T-cell (primary cell): ENCODE results near the gene RB1. TPM values are rescaled to one million over a fixed set of nuclear protein-coding genes. Genes with fewer than 3 reads are reported as not detected.

ENCODE experiments used
- ATAC-seq, 4 experiments: fragments of 200-7000 bp in 3 of 4; fragments of 150-1000 bp in 1 of 4; cut with Tn5 transposase; replicated peaks in 1 of 4; 1 replicate in 3 of 4; 2 replicates in 1 of 4; pipeline ENCODE4 v1.10.0; 2021; ENCODE audit warnings: moderate library complexity in 3 of 4, mild to moderate bottlenecking in 2 of 4, moderate number of reproducible peaks in 1 of 4
- CTCF ChIA-PET, 2 donors: fragments of 300-600 bp; sonication (Branson Sonifier 250); formaldehyde crosslinking; loops; one replicate each; lab custom pipeline; 2022; ENCODE audit warnings: antibody characterized with exemption in 2 of 2; lab: Charles Lee
- POLR2A ChIA-PET, 2 donors: fragments of 300-600 bp; sonication (Branson Sonifier 250); formaldehyde crosslinking; loops; one replicate each; lab custom pipeline; 2022; ENCODE audit warnings: antibody characterized with exemption in 2 of 2; lab: Charles Lee
- DNase-seq, 35 experiments: peaks; one replicate each; pipeline versions ENCODE4 v3.0.0 to v3.0.0-alpha.2; 2013 to 2023
- H3K27ac ChIP-seq: one replicate; pipeline ENCODE4 v1.5.1; 2013; ENCODE audit warnings: low read length
- H3K27me3 ChIP-seq, 2 experiments: replicated peaks in 1 of 2; 1 replicate in 1 of 2; 2 replicates in 1 of 2; pipeline versions ENCODE4 v1.6.1 to v1.7.0; 2013; ENCODE audit warnings: low read length in 1 of 2, mixed read lengths in 1 of 2; ENCODE audit not compliant: control insufficient read depth in 2 of 2, insufficient read depth in 2 of 2; ENCODE audit errors: extremely low read depth in 1 of 2
- H3K36me3 ChIP-seq, 2 donors: 1 replicate in 1 of 2; 2 replicates in 1 of 2; pipeline versions ENCODE4 v1.6.1 to v1.7.0; 2013; ENCODE audit warnings: low read length in 1 of 2; ENCODE audit not compliant: control insufficient read depth in 2 of 2, insufficient read depth in 1 of 2; ENCODE audit errors: extremely low read depth in 1 of 2
- H3K4me1 ChIP-seq, 2 experiments: 1 replicate in 1 of 2; 2 replicates in 1 of 2; pipeline versions ENCODE4 v1.6.1 to v1.7.0; 2013; ENCODE audit warnings: low read length in 2 of 2, mixed read lengths in 1 of 2; ENCODE audit not compliant: insufficient read depth in 2 of 2, control insufficient read depth in 1 of 2; ENCODE audit errors: extremely low read depth in 1 of 2
- H3K4me3 ChIP-seq, 2 donors: 1 replicate in 1 of 2; 2 replicates in 1 of 2; pipeline versions ENCODE4 v1.5.1 to v1.7.0; 2013; ENCODE audit warnings: mild to moderate bottlenecking in 2 of 2, low read length in 1 of 2, moderate library complexity in 1 of 2; ENCODE audit not compliant: control insufficient read depth in 1 of 2; ENCODE audit errors: extremely low read depth in 1 of 2
- H3K9me3 ChIP-seq: 2 replicates; pipeline ENCODE4 v1.7.0; 2013
- H3K27ac Mint-ChIP-seq, 2 donors: one replicate each; pipeline ENCODE4 v1.8.0; 2020 to 2021; ENCODE audit warnings: mild to moderate bottlenecking in 2 of 2, mixed read lengths in 2 of 2
- H3K27me3 Mint-ChIP-seq, 2 donors: one replicate each; pipeline ENCODE4 v1.8.0; 2021 to 2022; ENCODE audit warnings: mixed read lengths in 2 of 2
- H3K36me3 Mint-ChIP-seq: one replicate; pipeline ENCODE4 v1.8.0; 2021; ENCODE audit warnings: mixed read lengths
- H3K4me1 Mint-ChIP-seq, 3 donors: one replicate each; pipeline ENCODE4 v1.8.0; 2020 to 2022; ENCODE audit warnings: mixed read lengths in 3 of 3, mild to moderate bottlenecking in 1 of 3
- H3K4me3 Mint-ChIP-seq, 3 donors: one replicate each; pipeline ENCODE4 v1.8.0; 2020 to 2022; ENCODE audit warnings: mild to moderate bottlenecking in 3 of 3, mixed read lengths in 3 of 3, moderate library complexity in 3 of 3
- H3K9me3 Mint-ChIP-seq, 3 donors: one replicate each; pipeline ENCODE4 v1.8.0; 2020 to 2022; ENCODE audit warnings: mixed read lengths in 3 of 3
- WGBS: methylation state at CpG from one replicate; pipeline ENCODE4 v1.1.5; 2013; ENCODE audit warnings: missing lambda C conversion rate; ENCODE audit not compliant: insufficient coverage; 5-methylcytosine and 5-hydroxymethylcytosine counted together
- total RNA-seq, 35 experiments: library from RNA in 6 of 35; stranded (reverse) in 6 of 35; fragments of 120-200 nt in 1 of 35; gene quantifications; one replicate each; pipeline versions ENCODE4 v1.2.1 to v1.2.4 and lab custom pipeline; 2013 to 2026

RB1 gene
- total RNA-seq, 5 donors from 2014 or later (not counting 1 experiment from before 2014, with no cell fraction given): 17.8 to 26.6 (median 24.0) TPM

DNA sequence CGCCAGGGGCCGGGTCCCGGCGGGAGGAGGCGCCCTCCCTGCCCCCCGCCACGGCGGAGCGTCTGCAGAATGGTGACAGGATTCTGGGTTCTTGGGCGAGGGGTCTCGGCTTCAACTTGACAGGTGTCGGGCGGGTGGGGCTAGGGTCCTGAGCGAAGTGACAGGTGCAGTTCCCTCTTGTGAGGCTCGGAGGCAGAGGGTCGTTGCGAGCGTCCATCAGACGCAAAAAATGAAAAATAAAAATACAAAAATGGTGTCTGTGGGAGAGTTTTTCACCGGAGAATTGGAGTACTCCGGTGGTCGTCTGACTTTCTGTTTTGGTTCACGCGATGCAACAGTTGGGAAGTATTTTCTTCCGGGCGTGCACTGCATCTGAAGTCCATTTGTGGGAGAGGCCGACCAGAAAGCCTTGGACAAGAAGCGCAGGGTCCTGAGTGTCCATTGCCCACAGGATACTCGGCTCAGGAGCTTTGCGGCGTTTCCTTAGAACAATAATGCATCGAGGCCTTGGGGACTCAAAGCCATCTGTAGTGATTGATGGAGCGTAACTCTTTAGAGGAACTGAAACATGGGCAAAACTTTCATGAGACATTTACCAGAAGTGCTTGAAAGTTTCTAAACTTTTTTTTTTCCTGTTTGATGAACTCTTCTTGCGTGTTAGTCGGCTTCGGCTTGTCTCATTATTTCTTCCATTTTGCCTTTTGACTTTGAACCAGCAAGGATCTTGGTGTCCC lies 759 bp downstream of the RB1 start:
- CTCF ChIA-PET: interaction anchor here in 1 of 2 donors (0.7 kb wide), 1 partner anchor 83 kb away, joined by 3 read pairs; no protein-coding TSS in a partner anchor
- DNase-seq (peak in 8 of 35 experiments; percentile 4 to 59 (median 30)), ATAC-seq (peak in 3 of 4 experiments; percentile 6 to 15 (median 11))
- H3K27ac ChIP-seq: peak overlapping the region; percentile 99
- Mint-ChIP-seq H3K36me3 (peaks cover 14% of the 10 kb centered on the region), H3K27me3 (no peaks in the 10 kb centered on the region), H3K4me3 (peak overlapping the region; percentile 94 to 97 (median 95)), H3K27ac (peak overlapping the region; percentile 95 to 97), H3K4me1 (peaks cover 33 to 43% (median 35%) of the 10 kb centered on the region in 3 donors), H3K9me3 (no peaks in the 10 kb centered on the region)
- H3K36me3 ChIP-seq: no peaks in the 10 kb centered on the region
- H3K4me1 ChIP-seq: peaks cover 11 to 16% of the 10 kb centered on the region in 2 experiments
- peak overlapping the region; percentile 96 to 98 for H3K4me3 ChIP-seq
- H3K9me3 ChIP-seq: no peaks in the 10 kb centered on the region
- 1% methylated on average over 35 of the region's 36 CpGs for WGBS
- POLR2A ChIA-PET: interaction anchor here (0.5 to 1.0 kb wide), 3 partner anchors 10 to 118 kb away, joined by 3 read pairs; no protein-coding TSS in a partner anchor
- H3K27me3 ChIP-seq: no peaks in the 10 kb centered on the region

GRCh38 chr13:48311223-48311622 lies 7.7 kb downstream of the RB1 start:
- POLR2A ChIA-PET: interaction anchor here in 1 of 2 donors (0.6 kb wide), 1 partner anchor 88 kb away, joined by 3 read pairs; no protein-coding TSS in a partner anchor
- no CpG with 5 or more reads among the region's 1 CpG for WGBS
- H3K9me3 Mint-ChIP-seq: no peaks in the 10 kb centered on the region

DNA sequence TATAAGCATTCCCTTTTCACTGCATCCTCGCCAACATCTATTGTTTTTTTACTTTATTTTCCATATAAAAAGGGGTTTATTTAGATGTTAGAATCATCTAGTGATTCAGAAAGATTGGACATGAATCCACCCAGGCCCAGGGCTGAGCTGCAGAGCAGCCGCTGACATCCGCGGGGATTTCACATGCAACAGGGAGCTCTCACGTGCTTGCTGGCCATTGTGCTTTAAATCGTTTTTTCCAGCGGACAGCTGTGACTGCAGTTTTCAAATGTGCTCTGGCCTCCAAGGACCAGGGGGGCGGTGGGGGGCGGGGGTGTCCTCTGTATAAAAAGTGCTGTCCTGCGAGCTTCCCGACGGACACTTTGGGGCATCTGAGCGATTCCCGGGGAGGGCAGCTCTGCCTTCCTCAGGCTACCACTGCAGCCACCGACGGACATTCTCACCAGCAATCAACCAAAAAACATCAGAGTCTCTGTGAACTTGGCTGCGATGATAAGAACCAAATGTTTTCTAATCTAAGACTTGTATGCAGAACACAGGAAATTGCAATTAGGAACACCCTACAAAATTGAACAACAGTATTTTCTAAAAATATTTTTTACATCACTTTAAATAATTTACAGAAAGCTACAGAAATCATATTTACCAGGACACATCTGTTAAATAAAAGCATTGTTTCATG lies 12.6 kb downstream of the RB1 start:
- H3K27me3 ChIP-seq: peaks cover 0 to 5% of the 10 kb centered on the region in 2 experiments
- CTCF ChIA-PET: no interaction called here
- POLR2A ChIA-PET: interaction anchor here in 1 of 2 donors (0.6 to 1.8 kb wide), 2 partner anchors 8 to 9 kb away, joined by 3 to 5 read pairs; no protein-coding TSS in a partner anchor
- H3K36me3 Mint-ChIP-seq: peaks cover 46% of the 10 kb centered on the region
- DNase-seq: no peak
- no peaks in the 10 kb centered on the region for H3K9me3 ChIP-seq
- 95% methylated on average over 13 of the region's 17 CpGs for WGBS
- H3K36me3 ChIP-seq: peaks cover 8 to 10% of the 10 kb centered on the region in 2 donors
- peak overlapping the region in 1 of 2 donors; percentile 28 for H3K27ac Mint-ChIP-seq
- no peak overlapping the region for H3K4me3 ChIP-seq
- H3K27ac ChIP-seq: no peak overlapping the region
- H3K4me1 Mint-ChIP-seq: peaks cover 35 to 48% (median 40%) of the 10 kb centered on the region in 3 donors
- no peak overlapping the region for H3K4me3 Mint-ChIP-seq
- H3K27me3 Mint-ChIP-seq: no peaks in the 10 kb centered on the region
- peaks cover 0 to 31% of the 10 kb centered on the region in 2 experiments for H3K4me1 ChIP-seq
- no peak for ATAC-seq
- no peaks in the 10 kb centered on the region for H3K9me3 Mint-ChIP-seq

More at GRCh38 chr13:48311223-48311622, 7.7 kb downstream of the RB1 start:
- H3K4me1 ChIP-seq: peaks cover 0 to under 1% of the 10 kb centered on the region in 2 experiments
- ATAC-seq (peak in 1 of 4 experiments; percentile 31), DNase-seq (no peak)
- peaks cover 0 to 2% of the 10 kb centered on the region in 2 donors for H3K36me3 ChIP-seq
- Mint-ChIP-seq H3K27me3 (no peaks in the 10 kb centered on the region), H3K4me3 (no peak overlapping the region), H3K4me1 (peaks cover 53 to 59% (median 53%) of the 10 kb centered on the region in 3 donors), H3K27ac (no peak overlapping the region), H3K36me3 (peaks cover 36% of the 10 kb centered on the region)
- H3K4me3 ChIP-seq: no peak overlapping the region
- no peaks in the 10 kb centered on the region for H3K27me3 ChIP-seq
- H3K27ac ChIP-seq: no peak overlapping the region
- no peaks in the 10 kb centered on the region for H3K9me3 ChIP-seq
- CTCF ChIA-PET: interaction anchor here in 1 of 2 donors (0.6 kb wide), 1 partner anchor 13 kb away, joined by 3 read pairs; no protein-coding TSS in a partner anchor

DNA sequence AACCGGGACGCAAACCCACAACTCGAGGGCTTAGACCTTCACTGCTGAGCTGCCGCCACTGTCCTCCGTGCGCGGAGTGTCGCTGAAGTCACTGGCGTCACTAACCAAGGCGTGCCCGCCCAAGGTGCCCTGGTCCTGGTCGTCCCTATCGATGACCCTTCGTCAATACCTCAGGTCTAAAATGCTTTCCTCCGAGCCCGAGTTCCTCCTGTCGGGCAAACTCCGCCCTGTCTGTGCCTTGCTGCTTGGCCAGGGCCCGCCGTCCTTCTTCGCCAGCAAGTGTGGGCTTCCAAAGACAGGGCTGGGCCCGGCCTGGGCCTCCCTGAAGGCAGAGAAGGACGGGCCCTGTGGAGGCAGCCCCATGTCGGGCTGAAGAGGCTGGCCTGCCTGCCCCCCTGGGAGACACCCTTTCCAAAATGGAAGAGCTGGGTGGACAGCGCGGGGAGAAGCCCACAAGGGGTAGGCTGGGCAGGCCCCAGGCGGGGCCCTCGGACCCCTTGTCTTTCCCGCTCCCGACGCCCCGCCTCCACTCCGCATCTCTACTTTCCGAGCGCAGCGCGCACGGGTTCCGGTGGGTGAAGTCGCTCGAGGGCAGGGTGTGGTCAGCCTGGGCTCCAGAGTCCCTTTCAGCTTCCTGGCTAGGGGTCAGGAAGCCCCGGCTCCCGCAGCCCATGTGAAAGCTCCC lies 13.4 kb downstream of the RB1 start:
- Mint-ChIP-seq H3K27ac (no peak overlapping the region), H3K9me3 (peaks cover 0 to 5% (median 0%) of the 10 kb centered on the region in 3 donors), H3K4me1 (peaks cover 39 to 56% (median 44%) of the 10 kb centered on the region in 3 donors), H3K4me3 (peak overlapping the region in 1 of 3 donors; percentile 90), H3K36me3 (peaks cover 52% of the 10 kb centered on the region), H3K27me3 (no peaks in the 10 kb centered on the region)
- Histone ChIP-seq H3K27me3 (peaks cover 0 to 5% of the 10 kb centered on the region in 2 experiments), H3K36me3 (peaks cover 8 to 10% of the 10 kb centered on the region in 2 donors), H3K27ac (no peak overlapping the region), H3K4me1 (peaks cover 0 to 31% of the 10 kb centered on the region in 2 experiments), H3K9me3 (no peaks in the 10 kb centered on the region), H3K4me3 (no peak overlapping the region)
- DNase-seq (no peak), ATAC-seq (no peak)
- 99% methylated on average over 43 of the region's 43 CpGs for WGBS
- CTCF ChIA-PET: no interaction called here
- POLR2A ChIA-PET: interaction anchor here in 1 of 2 donors (0.6 kb wide), 1 partner anchor 14 kb away, joined by 4 read pairs; no protein-coding TSS in a partner anchor

DNA sequence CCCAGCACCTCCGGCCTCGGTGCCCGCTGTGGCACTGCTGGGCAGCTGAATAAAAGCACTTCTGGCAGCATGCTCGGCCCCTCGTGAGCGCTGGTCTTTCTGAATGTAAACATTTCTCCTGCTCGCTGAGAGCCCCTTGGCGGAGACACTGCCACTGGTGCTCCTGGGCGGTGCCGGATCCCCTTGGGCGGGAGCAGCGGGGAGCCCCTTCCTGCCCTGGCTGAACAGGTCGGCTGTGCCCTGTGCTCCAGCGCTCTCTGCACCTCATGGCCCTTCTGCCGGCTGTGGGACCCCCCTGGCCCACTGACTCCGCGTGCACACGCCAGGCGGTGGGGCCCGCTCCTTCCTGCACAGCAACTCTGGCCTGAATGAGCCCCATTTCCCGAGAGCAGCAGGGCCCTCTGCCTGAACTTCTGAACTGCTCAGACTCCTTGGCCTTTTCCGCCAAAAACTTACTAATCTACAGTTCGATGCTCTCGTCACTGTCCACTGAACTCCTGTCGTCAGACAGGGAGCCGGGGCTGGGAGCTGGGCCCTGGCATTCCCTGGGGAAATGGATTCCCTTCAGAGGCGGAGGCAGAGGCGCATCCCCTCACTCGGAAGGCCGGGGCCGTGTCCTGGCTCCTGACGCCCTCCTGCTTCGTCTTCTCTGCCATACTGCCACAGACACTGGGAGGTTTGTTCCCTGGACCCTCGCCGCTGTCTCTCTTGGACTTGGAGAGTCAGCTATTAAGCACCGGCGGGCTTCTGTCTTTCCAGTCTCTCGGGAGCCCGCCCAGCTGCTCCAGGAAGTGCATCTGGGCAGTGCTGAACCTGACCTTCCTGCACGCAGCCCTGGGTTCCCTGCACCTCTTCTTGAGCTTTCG lies 14.2 kb downstream of the RB1 start:
- Histone ChIP-seq H3K36me3 (peaks cover 8 to 10% of the 10 kb centered on the region in 2 donors), H3K27me3 (peaks cover 0 to 5% of the 10 kb centered on the region in 2 experiments), H3K9me3 (no peaks in the 10 kb centered on the region), H3K4me3 (peak overlapping the region; percentile 47 to 74), H3K27ac (no peak overlapping the region), H3K4me1 (peaks cover 0 to 31% of the 10 kb centered on the region in 2 experiments)
- peak in 2 of 35 experiments; percentile 6 to 11 for DNase-seq
- Mint-ChIP-seq H3K4me1 (peaks cover 36 to 52% (median 39%) of the 10 kb centered on the region in 3 donors), H3K36me3 (peaks cover 54% of the 10 kb centered on the region), H3K27me3 (no peaks in the 10 kb centered on the region), H3K27ac (peak overlapping the region in 1 of 2 donors; percentile 81), H3K4me3 (peak overlapping the region; percentile 79 to 90 (median 80)), H3K9me3 (peaks cover 0 to 12% (median 0%) of the 10 kb centered on the region in 3 donors)
- ChIA-PET CTCF (no interaction called here), POLR2A (no interaction called here)
- peak in 2 of 4 experiments; percentile 25 to 35 for ATAC-seq
- WGBS: 89% methylated on average over 41 of the region's 41 CpGs
